ENCODE results near the gene NEAT1. TPM values are rescaled to one million over a fixed set of nuclear protein-coding genes. Genes with fewer than 3 reads are reported as not detected.
A peak's percentile ranks its signal among the peaks of the same experiment; 100 is the strongest.

NEAT1 gene
- polyA plus RNA-seq, 1 experiment = 72.3 TPM

- CTCF ChIA-PET = no interaction called here
- Histone ChIP-seq H3K4me3 (ENCODE audit: low read depth, low read length) (peak overlapping the region; percentile 97), H3K27ac (ENCODE audit: low read depth, low read length) (peak overlapping the region; percentile 59), H3K9me3 (ENCODE audit: control insufficient read depth, insufficient read depth, low read length) (no peaks in the 10 kb centered on the region), H3K27me3 (ENCODE audit: control insufficient read depth, insufficient read depth, low read length) (no peaks in the 10 kb centered on the region)
- no peak for DNase-seq (ENCODE audit: low read depth, low spot score)
- POLR2A ChIA-PET = interaction anchor here (1.0 to 17.0 kb wide), 5 partner anchors 8 to 96 kb away, joined by 3 to 999 read pairs (median 6); partner anchors contain the start of genes MALAT1, NEAT1 and SCYL1
- no peak for TF ChIP-seq CTCF (IDR thresholded peaks at IDR 0.05; ENCODE audit: low read depth, low read length)
These were observed 6.0 kb downstream of the NEAT1 start for GRCh38 chr11:65428578-65429067.

GRCh38 chr11:65429068-65429681 is 6.6 kb downstream of the NEAT1 start:
- no peak for DNase-seq (ENCODE audit: low read depth, low spot score)
- Histone ChIP-seq H3K27me3 (ENCODE audit: control insufficient read depth, insufficient read depth, low read length) (no peaks in the 10 kb centered on the region), H3K9me3 (ENCODE audit: control insufficient read depth, insufficient read depth, low read length) (no peaks in the 10 kb centered on the region), H3K27ac (ENCODE audit: low read depth, low read length) (peak overlapping the region; percentile 66), H3K4me3 (ENCODE audit: low read depth, low read length) (peak overlapping the region; percentile 97)
- ChIA-PET POLR2A (interaction anchor here (1.0 to 17.0 kb wide), 5 partner anchors 9 to 96 kb away, joined by 3 to 999 read pairs (median 6); partner anchors contain the start of genes MALAT1, NEAT1 and SCYL1), CTCF (no interaction called here)
- TF ChIP-seq CTCF (IDR thresholded peaks at IDR 0.05; ENCODE audit: low read depth, low read length) = no peak

GRCh38 chr11:65429724-65430405 is 7.3 kb downstream of the NEAT1 start:
- no peak for DNase-seq (ENCODE audit: low read depth, low spot score)
- ChIA-PET CTCF (no interaction called here), POLR2A (interaction anchor here (0.6 to 17.0 kb wide), 5 partner anchors 9 to 72 kb away, joined by 3 to 999 read pairs (median 6); partner anchors contain the start of genes MALAT1 and NEAT1)
- Histone ChIP-seq H3K4me3 (ENCODE audit: low read depth, low read length) (peak overlapping the region; percentile 97), H3K27me3 (ENCODE audit: control insufficient read depth, insufficient read depth, low read length) (no peaks in the 10 kb centered on the region), H3K9me3 (ENCODE audit: control insufficient read depth, insufficient read depth, low read length) (no peaks in the 10 kb centered on the region), H3K27ac (ENCODE audit: low read depth, low read length) (peak overlapping the region; percentile 66)
- no peak for TF ChIP-seq CTCF (IDR thresholded peaks at IDR 0.05; ENCODE audit: low read depth, low read length)

- Histone ChIP-seq H3K9me3 (ENCODE audit: control insufficient read depth, insufficient read depth, low read length) (no peaks in the 10 kb centered on the region), H3K27me3 (ENCODE audit: control insufficient read depth, insufficient read depth, low read length) (no peaks in the 10 kb centered on the region), H3K4me3 (ENCODE audit: low read depth, low read length) (peak overlapping the region; percentile 97), H3K27ac (ENCODE audit: low read depth, low read length) (peak overlapping the region; percentile 66)
- CTCF ChIA-PET = no interaction called here
- POLR2A ChIA-PET = interaction anchor here (1.6 to 17.0 kb wide), 4 partner anchors 10 to 71 kb away, joined by 4 to 999 read pairs (median 26); partner anchors contain the start of genes MALAT1 and NEAT1
- DNase-seq (ENCODE audit: low read depth, low spot score) = no peak
- no peak for TF ChIP-seq CTCF (IDR thresholded peaks at IDR 0.05; ENCODE audit: low read depth, low read length)
These were observed 8.0 kb downstream of the NEAT1 start for GRCh38 chr11:65430406-65431217.
